Activated effector memory CD4-positive, alpha-beta T cell treated with anti-CD3 and anti-CD28 coated beads, Interleukin-2, amount 50 U/mL, for 16 hours (primary cell): Measurements from ENCODE around the gene UGT1A7.
"Not testable (repeated sequence)": the region's sequence is repeated elsewhere in the genome, so short reads cannot be mapped to it uniquely, and the experiment has no call there.

Experiments
- DNase-seq: peaks from one replicate; pipeline ENCODE4 v3.0.0-alpha.2; 2020

The UGT1A7 gene

GRCh38 chr2:233684640-233685039 is 2.9 kb downstream of the UGT1A7 start:
- no peak for DNase-seq

- DNase-seq = no peak
Measured at GRCh38 chr2:233686928-233687327, 5.2 kb downstream of the UGT1A7 start.

- DNase-seq = no peak
Measured at GRCh38 chr2:233688341-233688740, 6.6 kb downstream of the UGT1A7 start.

GRCh38 chr2:233689031-233689430 is 7.3 kb downstream of the UGT1A7 start:
- no peak for DNase-seq

- no peak for DNase-seq
Measured at GRCh38 chr2:233689501-233689900, 7.8 kb downstream of the UGT1A7 start.

GRCh38 chr2:233690444-233690843 is 8.7 kb downstream of the UGT1A7 start:
- no peak for DNase-seq

GRCh38 chr2:233691443-233692433 is 10.0 kb downstream of the UGT1A7 start:
- no peak for DNase-seq

GRCh38 chr2:233692648-233693047 is 10.9 kb downstream of the UGT1A7 start, which contains the start of gene UGT1A6:
Gene UGT1A6, plus strand, starts transcription at chr2:233692890. Its CDS starts 115 bp downstream, at chr2:233693005.
- no peak for DNase-seq

GRCh38 chr2:233693963-233694362 is 12.3 kb downstream of the UGT1A7 start:
- DNase-seq = no peak

- DNase-seq = no peak
Measured at GRCh38 chr2:233698740-233699139, 17.0 kb downstream of the UGT1A7 start.

GRCh38 chr2:233699424-233700027 is 17.8 kb downstream of the UGT1A7 start:
- no peak for DNase-seq

GRCh38 chr2:233700028-233700635 is 18.4 kb downstream of the UGT1A7 start:
- DNase-seq = no peak

GRCh38 chr2:233700842-233701241 is 19.1 kb downstream of the UGT1A7 start:
- not testable (repeated sequence) for DNase-seq

GRCh38 chr2:233702238-233702637 is 20.5 kb downstream of the UGT1A7 start:
- no peak for DNase-seq

GRCh38 chr2:233705911-233706506 is 24.3 kb downstream of the UGT1A7 start:
- DNase-seq = no peak

GRCh38 chr2:233706720-233707119 is 25.0 kb downstream of the UGT1A7 start:
- no peak for DNase-seq

GRCh38 chr2:233707940-233708644 is 26.4 kb downstream of the UGT1A7 start:
- DNase-seq = no peak

GRCh38 chr2:233708942-233709341 is 27.2 kb downstream of the UGT1A7 start:
- no peak for DNase-seq

- DNase-seq = peak; percentile 88
Measured at GRCh38 chr2:233711312-233712008, 29.8 kb downstream of the UGT1A7 start.

- DNase-seq = no peak
Measured at GRCh38 chr2:233712611-233713261, 31.0 kb downstream of the UGT1A7 start, which contains the start of gene UGT1A5. Gene UGT1A5, plus strand, starts transcription at chr2:233712907. Its CDS starts 85 bp downstream, at chr2:233712992.

GRCh38 chr2:233713262-233713615 is 31.5 kb downstream of the UGT1A7 start:
- no peak for DNase-seq
